PFSK-1 (cell line): ENCODE data around the gene RIPK1.

Experiments used
- FOXP2 ChIP-seq: optimal IDR thresholded peaks from 2 replicates; pipeline ENCODE3; 2011; ENCODE audit warnings: borderline replicate concordance, control low read depth, inconsistent platforms; ENCODE audit not compliant: insufficient read depth; ENCODE audit errors: extremely low read length, extremely low read depth
- POLR2AphosphoS5 ChIP-seq: IDR thresholded peaks from 2 replicates; pipeline ENCODE4 v1.6.1; 2012; ENCODE audit warnings: low read depth, mild to moderate bottlenecking, control low read depth, low read length, moderate library complexity
- REST ChIP-seq, 2 experiments: IDR thresholded peaks; 2 replicates each; pipeline versions ENCODE4 v1.6.1 to v1.8.0; 2011 to 2012; ENCODE audit warnings: low read depth in 2 of 2, low read length in 2 of 2, control low read depth in 1 of 2, inconsistent platforms in 1 of 2, mild to moderate bottlenecking in 1 of 2, moderate library complexity in 1 of 2; ENCODE audit not compliant: insufficient read depth in 1 of 2
- SIN3A ChIP-seq: IDR thresholded peaks from 2 replicates; pipeline ENCODE4 v1.6.1; 2012; ENCODE audit warnings: mild to moderate bottlenecking, low read length, moderate library complexity, borderline replicate concordance; ENCODE audit not compliant: insufficient read depth
- TAF1 ChIP-seq: IDR thresholded peaks from 2 replicates; pipeline ENCODE4 v1.6.1; 2012; ENCODE audit warnings: low read length, control low read depth, borderline replicate concordance; ENCODE audit not compliant: insufficient read depth

The RIPK1 gene

GRCh38 chr6:3046295-3046694, 22.0 kb upstream of the RIPK1 start:
- no peak for TF ChIP-seq REST (IDR thresholded peaks at IDR 0.05; ENCODE audit: insufficient read depth in 1 of 2, low read depth in 2 of 2, low read length in 2 of 2)
- no peak for TF ChIP-seq FOXP2
- TF ChIP-seq TAF1: no peak
- TF ChIP-seq POLR2AphosphoS5: no peak
- no peak for TF ChIP-seq SIN3A

GRCh38 chr6:3052481-3053230, 15.6 kb upstream of the RIPK1 start:
- TF ChIP-seq REST (IDR thresholded peaks at IDR 0.05; ENCODE audit: insufficient read depth in 1 of 2, low read depth in 2 of 2, low read length in 2 of 2) (no peak), TAF1 (no peak), FOXP2 (no peak), POLR2AphosphoS5 (no peak)

DNA sequence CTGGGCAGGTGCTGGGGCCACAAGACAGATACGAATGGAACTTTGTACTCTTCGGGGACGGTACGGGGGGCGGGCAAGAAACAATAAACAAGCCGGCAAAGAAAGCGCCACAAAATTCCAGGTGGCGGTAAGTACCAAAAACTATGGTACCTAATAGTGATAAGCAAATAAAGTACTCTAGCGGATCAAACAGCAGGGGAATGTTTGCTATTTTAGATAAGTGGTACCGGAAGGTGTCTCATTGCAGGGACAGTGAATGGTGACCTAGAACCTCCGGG, 15.1 kb upstream of the RIPK1 start:
- TF ChIP-seq SIN3A (no peak), REST (IDR thresholded peaks at IDR 0.05; ENCODE audit: insufficient read depth in 1 of 2, low read depth in 2 of 2, low read length in 2 of 2) (no peak)

DNA sequence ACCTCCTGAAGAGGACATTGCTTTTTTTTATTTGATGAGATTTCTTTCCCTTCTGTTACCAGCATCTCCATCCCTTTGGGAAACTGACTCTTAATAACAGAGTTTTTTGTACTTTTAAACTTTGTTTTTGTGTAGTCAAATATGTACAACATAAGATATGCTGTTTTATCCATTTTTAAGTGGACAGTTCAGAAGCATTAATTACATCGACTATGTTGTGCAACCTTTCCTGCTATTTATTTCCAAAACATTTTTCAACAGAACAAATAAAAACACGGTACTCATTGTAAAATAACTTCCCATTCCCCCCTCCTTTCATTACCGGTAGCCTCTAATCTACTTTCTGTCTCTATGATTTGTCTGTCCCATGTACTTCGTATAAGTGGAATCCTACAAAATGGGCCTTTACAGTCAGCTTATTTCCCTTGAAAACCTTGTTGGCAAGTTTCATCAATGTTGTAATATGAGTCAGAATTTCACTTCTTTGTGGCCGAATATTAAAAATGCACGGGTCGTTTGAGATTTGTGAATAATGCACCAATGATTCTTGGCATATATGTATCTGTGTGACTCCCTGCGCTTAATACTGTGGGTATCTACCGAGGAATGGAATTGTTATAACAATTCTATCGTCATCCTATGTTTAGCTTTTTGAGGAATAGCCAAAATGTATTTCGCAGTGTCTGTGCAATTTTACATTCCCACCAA, 11.1 kb upstream of the RIPK1 start:
- TF ChIP-seq REST (IDR thresholded peaks at IDR 0.05; ENCODE audit: insufficient read depth in 1 of 2, low read depth in 2 of 2, low read length in 2 of 2): no peak
- no peak for TF ChIP-seq POLR2AphosphoS5
- no peak for TF ChIP-seq TAF1
- TF ChIP-seq SIN3A: no peak
- no peak for TF ChIP-seq FOXP2

DNA sequence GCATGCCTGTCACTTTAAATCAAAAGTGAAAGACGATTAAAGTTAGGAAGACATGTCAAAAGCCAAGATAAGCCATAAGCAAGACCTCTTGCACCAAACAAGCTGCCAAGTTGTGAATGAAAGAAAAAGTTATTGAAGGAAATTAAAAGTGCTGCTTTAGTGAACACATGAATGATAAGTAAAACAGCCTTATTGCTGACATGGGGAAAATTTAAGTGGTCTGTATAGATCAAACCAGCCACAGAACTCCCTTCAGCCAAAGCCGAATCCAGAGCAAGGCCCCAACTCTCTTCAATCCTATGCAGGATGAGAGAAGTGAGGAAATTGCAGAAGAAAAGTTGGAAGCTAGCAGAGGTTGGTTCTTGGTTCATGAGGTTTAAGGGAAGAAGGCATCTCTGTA, 9.3 kb upstream of the RIPK1 start:
- no peak for TF ChIP-seq SIN3A
- no peak for TF ChIP-seq POLR2AphosphoS5
- no peak for TF ChIP-seq TAF1
- TF ChIP-seq FOXP2: no peak
- no peak for TF ChIP-seq REST (IDR thresholded peaks at IDR 0.05; ENCODE audit: insufficient read depth in 1 of 2, low read depth in 2 of 2, low read length in 2 of 2)
